Natural killer cell treated with Interleukin-12 subunit alpha and Interleukin-12 subunit beta and Interleukin-15 and Interleukin-18, amount 100 ng/mL, for 72 hours (primary cell): ENCODE data around the gene NOL4L. TPM values are rescaled to one million over a fixed set of nuclear protein-coding genes. Genes with fewer than 3 reads are reported as not detected.
"Not testable (repeated sequence)": the region's sequence is repeated elsewhere in the genome, so short reads cannot be mapped to it uniquely, and the experiment has no call there.

ENCODE experiments used
- ATAC-seq, 2 donors: fragments of 150-1000 bp; cut with Tn5 transposase in 1 of 2; sonication (Bioruptor Pico), chemical (Tn5 transposase) in 1 of 2; 2 replicates each; pipeline ENCODE4 v1.10.0; 2021
- DNase-seq: peaks from one replicate; pipeline ENCODE4 v3.0.0; 2022; ENCODE audit warnings: low spot score
- H3K27ac Mint-ChIP-seq, 2 donors: 1 replicate in 1 of 2; 2 replicates in 1 of 2; pipeline ENCODE4 v1.8.0; 2022; ENCODE audit warnings: mixed read lengths in 2 of 2, mild to moderate bottlenecking in 1 of 2, moderate library complexity in 1 of 2
- H3K27me3 Mint-ChIP-seq, 2 donors: 1 replicate in 1 of 2; 2 replicates in 1 of 2; pipeline ENCODE4 v1.8.0; 2022; ENCODE audit warnings: mixed read lengths in 2 of 2
- H3K36me3 Mint-ChIP-seq: one replicate; pipeline ENCODE4 v1.8.0; 2022; ENCODE audit warnings: mixed read lengths
- H3K4me1 Mint-ChIP-seq, 2 donors: 1 replicate in 1 of 2; 2 replicates in 1 of 2; pipeline ENCODE4 v1.8.0; 2022; ENCODE audit warnings: low read depth in 2 of 2, mixed read lengths in 2 of 2, mild to moderate bottlenecking in 1 of 2
- H3K4me3 Mint-ChIP-seq: one replicate; pipeline ENCODE4 v1.8.0; 2022; ENCODE audit warnings: mixed read lengths
- H3K9me3 Mint-ChIP-seq: 2 replicates; pipeline ENCODE4 v1.8.0; 2022; ENCODE audit warnings: mixed read lengths
- total RNA-seq, 2 donors: library from RNA; stranded (reverse); gene quantifications; one replicate each; pipeline ENCODE4 v1.2.3, GENCODE V29; 2022

Gene NOL4L
- total RNA-seq, 2 donors from 2014 or later, result 20.0 to 20.1 TPM

DNA sequence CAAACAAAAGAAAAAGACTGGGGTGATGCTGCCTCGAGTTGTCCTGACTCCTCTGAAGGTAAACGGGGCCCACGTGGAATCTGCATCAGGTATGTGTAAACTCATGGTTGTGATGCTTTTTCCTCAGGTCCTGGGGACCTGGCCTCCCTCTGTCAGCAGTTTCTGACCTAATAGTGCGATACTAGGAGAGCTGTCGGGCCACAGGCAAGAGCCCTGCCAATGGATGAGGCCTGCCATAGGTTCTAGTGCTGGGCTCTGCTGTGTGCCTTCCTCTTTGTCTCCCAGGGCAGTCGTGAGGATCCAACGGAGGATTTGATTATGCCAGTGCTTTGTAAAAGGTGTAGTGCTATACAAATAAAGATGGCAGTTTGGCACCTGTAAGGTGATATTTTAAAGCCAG lies 155.8 kb downstream of the NOL4L start:
- Mint-ChIP-seq H3K36me3 (peaks cover 34% of the 10 kb centered on the region), H3K27me3 (no peaks in the 10 kb centered on the region), H3K4me3 (no peak overlapping the region), H3K27ac (no peak overlapping the region), H3K4me1 (peaks cover 9 to 13% of the 10 kb centered on the region in 2 donors), H3K9me3 (no peaks in the 10 kb centered on the region)
- DNase-seq (no peak), ATAC-seq (no peak)

GRCh38 chr20:32427996-32428395 lies 157.1 kb downstream of the NOL4L start:
- ATAC-seq (no peak), DNase-seq (no peak)
- Mint-ChIP-seq H3K9me3 (no peaks in the 10 kb centered on the region), H3K4me3 (no peak overlapping the region), H3K27ac (no peak overlapping the region), H3K27me3 (no peaks in the 10 kb centered on the region), H3K4me1 (peaks cover 9 to 13% of the 10 kb centered on the region in 2 donors), H3K36me3 (peaks cover 29% of the 10 kb centered on the region)

DNA sequence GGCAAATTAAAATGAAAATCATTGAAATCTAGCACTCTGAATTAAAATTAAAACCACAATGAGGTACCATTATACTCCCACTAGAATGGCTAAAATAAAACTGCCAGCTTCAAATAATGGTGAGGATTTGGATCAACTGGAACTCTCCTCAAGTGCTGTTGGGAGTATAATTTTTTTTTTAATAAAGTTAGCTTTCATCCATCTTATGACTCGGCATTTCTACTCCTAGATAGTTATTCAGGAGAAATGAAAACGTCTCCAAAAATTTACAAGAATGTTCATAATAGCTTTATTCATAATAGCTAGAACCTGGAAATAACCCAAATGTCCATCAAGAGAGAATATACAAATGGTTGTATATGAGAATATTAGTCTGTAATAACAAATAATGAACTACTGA lies 163.8 kb downstream of the NOL4L start:
- Mint-ChIP-seq H3K4me1 (peaks cover 17 to 19% of the 10 kb centered on the region in 2 donors), H3K9me3 (no peaks in the 10 kb centered on the region), H3K27me3 (no peaks in the 10 kb centered on the region), H3K27ac (no peak overlapping the region), H3K4me3 (no peak overlapping the region), H3K36me3 (peaks cover 6% of the 10 kb centered on the region)
- ATAC-seq (no peak), DNase-seq (no peak)

GRCh38 chr20:32418376-32418775 lies 166.8 kb downstream of the NOL4L start:
- H3K4me1 Mint-ChIP-seq, result peaks cover 28 to 38% of the 10 kb centered on the region in 2 donors
- DNase-seq (no peak), ATAC-seq (peak; percentile 73 to 90)
- no peaks in the 10 kb centered on the region for H3K9me3 Mint-ChIP-seq
- H3K4me3 Mint-ChIP-seq, result peak overlapping the region; percentile 45
- H3K27ac Mint-ChIP-seq, result peak overlapping the region; percentile 17 to 74
- no peaks in the 10 kb centered on the region for H3K27me3 Mint-ChIP-seq
- peaks cover 13% of the 10 kb centered on the region for H3K36me3 Mint-ChIP-seq

- DNase-seq, result no peak
- Mint-ChIP-seq H3K4me3 (no peak overlapping the region), H3K4me1 (peaks cover 39 to 53% of the 10 kb centered on the region in 2 donors), H3K27ac (no peak overlapping the region), H3K27me3 (no peaks in the 10 kb centered on the region), H3K9me3 (no peaks in the 10 kb centered on the region), H3K36me3 (peaks cover 17% of the 10 kb centered on the region)
- ATAC-seq, result no peak
Measured at GRCh38 chr20:32416206-32416605, 168.9 kb downstream of the NOL4L start.

DNA sequence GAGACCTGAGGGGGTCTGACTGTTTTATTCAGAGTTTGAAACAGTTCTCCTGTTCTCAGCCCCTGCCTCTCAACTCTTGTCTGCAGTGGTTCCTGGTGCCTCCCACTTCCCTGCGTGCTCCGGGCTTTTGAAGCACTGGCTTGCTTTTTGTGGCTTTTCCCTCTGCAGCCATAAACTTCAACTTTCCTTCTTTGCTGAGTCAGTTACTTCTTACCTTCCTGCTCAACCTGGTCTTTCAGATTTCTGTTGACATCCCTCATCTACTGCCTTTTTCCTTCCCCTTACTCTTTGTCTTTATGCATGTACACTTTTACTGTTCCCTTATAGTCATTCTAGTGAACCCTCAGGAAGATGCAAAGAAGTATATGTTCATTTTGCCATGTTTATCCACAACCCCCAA lies 169.6 kb downstream of the NOL4L start:
- Mint-ChIP-seq H3K27me3 (no peaks in the 10 kb centered on the region), H3K4me1 (peaks cover 39 to 53% of the 10 kb centered on the region in 2 donors), H3K27ac (no peak overlapping the region), H3K36me3 (peaks cover 17% of the 10 kb centered on the region), H3K4me3 (no peak overlapping the region), H3K9me3 (no peaks in the 10 kb centered on the region)
- ATAC-seq, result no peak
- DNase-seq, result no peak

- Mint-ChIP-seq H3K9me3 (no peaks in the 10 kb centered on the region), H3K4me1 (peaks cover 38 to 48% of the 10 kb centered on the region in 2 donors), H3K36me3 (peaks cover 11% of the 10 kb centered on the region), H3K4me3 (no peak overlapping the region), H3K27ac (peak overlapping the region in 1 of 2 donors; percentile 57), H3K27me3 (no peaks in the 10 kb centered on the region)
- ATAC-seq, result no peak
- no peak for DNase-seq
Measured at GRCh38 chr20:32411955-32412706, 173.0 kb downstream of the NOL4L start.

GRCh38 chr20:32407131-32407750 lies 177.9 kb downstream of the NOL4L start:
- H3K27me3 Mint-ChIP-seq, result not testable (repeated sequence)

GRCh38 chr20:32406701-32407100 lies 178.4 kb downstream of the NOL4L start:
- Mint-ChIP-seq H3K4me3 (no peak overlapping the region), H3K9me3 (no peaks in the 10 kb centered on the region), H3K27me3 (no peaks in the 10 kb centered on the region), H3K36me3 (peaks cover 6% of the 10 kb centered on the region), H3K4me1 (peaks cover 16 to 19% of the 10 kb centered on the region in 2 donors), H3K27ac (no peak overlapping the region)
- ATAC-seq (no peak), DNase-seq (no peak)

More at GRCh38 chr20:32407131-32407750, 177.9 kb downstream of the NOL4L start:
- Mint-ChIP-seq H3K4me1 (peaks cover 21 to 25% of the 10 kb centered on the region in 2 donors), H3K4me3 (peak overlapping the region; percentile 67), H3K27ac (peak overlapping the region; percentile 34 to 42)
- not testable (repeated sequence) for DNase-seq, H3K36me3 Mint-ChIP-seq, H3K9me3 Mint-ChIP-seq
- ATAC-seq, result peak; percentile 76 to 92

- H3K27me3 Mint-ChIP-seq, result no peaks in the 10 kb centered on the region
- DNase-seq, result no peak
- H3K36me3 Mint-ChIP-seq, result peaks cover 14% of the 10 kb centered on the region
- H3K27ac Mint-ChIP-seq, result no peak overlapping the region
- no peaks in the 10 kb centered on the region for H3K9me3 Mint-ChIP-seq
- peaks cover 26 to 33% of the 10 kb centered on the region in 2 donors for H3K4me1 Mint-ChIP-seq
- no peak for ATAC-seq
- H3K4me3 Mint-ChIP-seq, result no peak overlapping the region
Measured at GRCh38 chr20:32404017-32404416, 181.1 kb downstream of the NOL4L start.

GRCh38 chr20:32400476-32400875 lies 184.7 kb downstream of the NOL4L start:
- peaks cover 14 to 21% of the 10 kb centered on the region in 2 donors for H3K4me1 Mint-ChIP-seq

GRCh38 chr20:32397567-32398084 lies 187.5 kb downstream of the NOL4L start:
- DNase-seq (no peak), ATAC-seq (no peak)
- peaks cover 14% of the 10 kb centered on the region for H3K36me3 Mint-ChIP-seq
- no peaks in the 10 kb centered on the region for H3K9me3 Mint-ChIP-seq
- peaks cover 15 to 18% of the 10 kb centered on the region in 2 donors for H3K4me1 Mint-ChIP-seq
- no peaks in the 10 kb centered on the region for H3K27me3 Mint-ChIP-seq
- no peak overlapping the region for H3K4me3 Mint-ChIP-seq
- H3K27ac Mint-ChIP-seq, result no peak overlapping the region

More at GRCh38 chr20:32400476-32400875, 184.7 kb downstream of the NOL4L start:
- Mint-ChIP-seq H3K36me3 (peaks cover 9% of the 10 kb centered on the region), H3K9me3 (no peaks in the 10 kb centered on the region), H3K27ac (peak overlapping the region in 1 of 2 donors; percentile 32), H3K27me3 (no peaks in the 10 kb centered on the region), H3K4me3 (no peak overlapping the region)
- ATAC-seq, result no peak
- no peak for DNase-seq

DNA sequence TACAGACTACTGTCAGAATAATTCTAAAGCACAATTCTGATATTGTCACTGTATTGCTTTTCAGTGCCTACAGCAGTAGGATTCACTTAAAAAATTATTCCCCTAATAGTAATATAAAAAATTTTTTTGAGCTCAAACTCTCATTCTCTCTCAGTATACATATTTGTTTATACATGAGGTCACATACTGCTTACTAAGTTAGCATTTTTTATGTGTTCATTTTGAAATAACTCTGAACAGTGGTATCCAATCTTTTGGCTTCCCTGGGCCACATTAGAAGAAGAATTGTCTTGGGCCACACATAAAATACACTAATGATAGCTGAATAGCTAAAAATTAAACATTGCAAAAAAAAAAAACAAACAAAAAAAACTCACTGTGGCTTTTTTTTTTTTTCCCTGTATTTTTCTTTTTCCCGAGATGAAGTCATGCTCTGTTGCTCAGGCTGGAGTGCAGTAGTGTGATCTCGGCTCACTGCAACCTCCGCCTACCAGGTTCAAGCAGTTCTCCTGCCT lies 188.4 kb downstream of the NOL4L start:
- Mint-ChIP-seq H3K27ac (no peak overlapping the region), H3K4me3 (no peak overlapping the region), H3K27me3 (no peaks in the 10 kb centered on the region), H3K36me3 (peaks cover 18% of the 10 kb centered on the region), H3K9me3 (no peaks in the 10 kb centered on the region), H3K4me1 (peaks cover 15 to 18% of the 10 kb centered on the region in 2 donors)
- no peak for DNase-seq
- no peak for ATAC-seq

DNA sequence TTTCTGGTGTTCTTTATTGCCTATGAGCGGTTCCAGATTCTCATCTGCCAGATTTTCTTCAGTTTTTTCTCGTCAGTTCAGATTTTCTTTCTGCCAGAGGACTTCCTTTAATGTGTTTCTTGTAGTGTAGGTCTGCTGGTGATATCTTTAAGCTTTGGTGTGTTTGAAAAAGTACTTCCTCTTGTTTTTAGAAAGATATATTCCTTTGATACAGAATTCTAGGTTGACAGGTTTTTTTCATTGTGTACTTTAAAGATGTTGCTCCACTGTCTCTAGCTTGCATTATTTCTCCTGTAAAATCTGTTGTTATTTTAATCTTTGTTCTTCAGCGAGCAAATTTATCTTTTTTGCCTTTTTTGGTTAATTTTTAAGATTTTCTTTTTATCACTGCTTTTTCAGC lies 190.1 kb downstream of the NOL4L start:
- H3K4me1 Mint-ChIP-seq, result peaks cover 8 to 15% of the 10 kb centered on the region in 2 donors
- H3K9me3 Mint-ChIP-seq, result no peaks in the 10 kb centered on the region
- H3K4me3 Mint-ChIP-seq, result no peak overlapping the region
- peaks cover 17% of the 10 kb centered on the region for H3K36me3 Mint-ChIP-seq
- no peak for DNase-seq
- no peaks in the 10 kb centered on the region for H3K27me3 Mint-ChIP-seq
- no peak for ATAC-seq
- no peak overlapping the region for H3K27ac Mint-ChIP-seq
